GM13976 (cell line): Measurements from ENCODE around the gene JAKMIP2.

Experiments
- DNase-seq: peaks from one replicate; pipeline ENCODE4 v3.0.0; 2012; ENCODE audit warnings: low spot score
- in situ Hi-C: fragments of 300-500 bp; cut with MboI; formaldehyde crosslinking; loops from one replicate; pipeline ENCODE4 v1.12.0; 2022; ENCODE audit warnings: low sequenced_read_pairs, mixed read lengths, inconsistent platforms; ENCODE audit not compliant: unreplicated experiment
- TF ChIP-seq, protein P1 (sequence below): IDR thresholded peaks from 2 replicates; pipeline ENCODE4 v1.5.1; 2012; ENCODE audit warnings: borderline replicate concordance, mild to moderate bottlenecking; ENCODE audit not compliant: insufficient read depth; ENCODE audit errors: extremely low read depth, missing control alignments, control extremely low read depth

JAKMIP2 gene

GRCh38 chr5:147821766-147822165 is 39.2 kb upstream of the JAKMIP2 start:
- DNase-seq, result no peak
- TF ChIP-seq, protein P1, sequence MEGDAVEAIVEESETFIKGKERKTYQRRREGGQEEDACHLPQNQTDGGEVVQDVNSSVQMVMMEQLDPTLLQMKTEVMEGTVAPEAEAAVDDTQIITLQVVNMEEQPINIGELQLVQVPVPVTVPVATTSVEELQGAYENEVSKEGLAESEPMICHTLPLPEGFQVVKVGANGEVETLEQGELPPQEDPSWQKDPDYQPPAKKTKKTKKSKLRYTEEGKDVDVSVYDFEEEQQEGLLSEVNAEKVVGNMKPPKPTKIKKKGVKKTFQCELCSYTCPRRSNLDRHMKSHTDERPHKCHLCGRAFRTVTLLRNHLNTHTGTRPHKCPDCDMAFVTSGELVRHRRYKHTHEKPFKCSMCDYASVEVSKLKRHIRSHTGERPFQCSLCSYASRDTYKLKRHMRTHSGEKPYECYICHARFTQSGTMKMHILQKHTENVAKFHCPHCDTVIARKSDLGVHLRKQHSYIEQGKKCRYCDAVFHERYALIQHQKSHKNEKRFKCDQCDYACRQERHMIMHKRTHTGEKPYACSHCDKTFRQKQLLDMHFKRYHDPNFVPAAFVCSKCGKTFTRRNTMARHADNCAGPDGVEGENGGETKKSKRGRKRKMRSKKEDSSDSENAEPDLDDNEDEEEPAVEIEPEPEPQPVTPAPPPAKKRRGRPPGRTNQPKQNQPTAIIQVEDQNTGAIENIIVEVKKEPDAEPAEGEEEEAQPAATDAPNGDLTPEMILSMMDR, result no peak
- in situ Hi-C loops, result loop anchor here (10.0 kb wide), 1 partner anchor 197 kb away; no protein-coding TSS in a partner anchor

- in situ Hi-C loops, result no loop called here
- no peak for DNase-seq
- TF ChIP-seq, protein P1, result no peak
These were observed 36.8 kb upstream of the JAKMIP2 start for GRCh38 chr5:147819261-147819770.

DNA sequence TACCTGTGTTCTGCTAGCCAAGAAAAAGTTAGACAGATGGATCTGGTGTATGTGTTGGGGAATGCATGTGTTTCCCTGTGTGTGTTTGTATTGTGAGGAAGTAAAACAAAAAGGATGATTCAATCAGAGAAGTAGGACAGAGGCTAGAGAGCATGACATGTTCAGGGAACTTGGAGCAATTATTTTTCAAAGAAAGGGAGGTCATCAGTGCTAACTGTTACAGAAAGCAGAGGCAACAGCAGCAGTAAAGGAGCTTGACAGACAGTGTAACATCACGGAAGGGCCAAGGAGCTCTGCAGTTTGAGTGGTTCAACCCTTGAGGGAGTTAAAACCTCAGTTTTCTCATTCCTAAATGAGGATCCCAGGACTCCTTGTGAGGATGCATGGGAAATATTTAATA is 35.8 kb upstream of the JAKMIP2 start:
- in situ Hi-C loops, result no loop called here
- TF ChIP-seq, protein P1, result no peak
- DNase-seq, result no peak

GRCh38 chr5:147813696-147814095 is 31.2 kb upstream of the JAKMIP2 start:
- TF ChIP-seq, protein P1, result no peak
- DNase-seq, result no peak
- in situ Hi-C loops, result no loop called here

DNA sequence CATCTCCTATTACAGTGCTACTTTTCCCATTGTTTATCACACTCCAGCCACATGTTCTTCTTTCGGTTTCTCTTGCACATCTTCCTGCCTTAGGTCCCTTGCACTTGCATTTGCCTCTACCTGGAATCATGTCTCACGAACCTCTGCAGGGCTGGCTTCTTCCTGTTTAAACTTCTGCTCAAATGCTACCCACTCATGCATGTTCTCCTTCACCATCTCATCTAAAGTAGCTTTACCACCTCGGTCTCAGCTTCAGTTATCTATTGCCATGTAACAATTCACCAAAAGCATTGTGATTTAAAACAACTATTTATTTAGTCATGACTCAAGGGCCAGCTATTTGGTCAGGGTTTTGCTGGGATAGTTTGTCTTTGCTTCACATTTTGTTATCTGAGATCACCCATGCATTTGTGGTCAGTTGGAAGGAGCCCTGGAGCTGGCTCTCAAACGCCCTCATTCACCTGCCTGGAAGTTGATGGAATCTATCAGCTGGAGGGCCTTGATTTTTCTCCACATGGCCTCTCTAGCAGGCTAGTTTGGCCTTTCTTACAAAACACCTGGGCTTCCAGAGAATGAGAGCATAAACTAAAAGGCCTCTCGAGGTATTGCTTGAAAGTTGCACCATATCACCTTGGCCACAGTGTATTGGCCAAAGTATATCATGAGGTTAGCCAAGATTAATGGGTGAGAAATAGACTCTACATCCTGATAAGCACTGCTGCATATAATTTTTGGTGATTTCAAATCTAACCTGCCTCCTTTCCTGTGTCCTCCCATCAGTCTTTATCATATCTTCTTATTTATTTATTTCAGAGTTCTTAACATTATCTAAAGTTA is 27.5 kb upstream of the JAKMIP2 start:
- TF ChIP-seq, protein P1, result no peak
- no peak for DNase-seq
- in situ Hi-C loops, result no loop called here

GRCh38 chr5:147805030-147805454 is 22.5 kb upstream of the JAKMIP2 start:
- TF ChIP-seq, protein P1, result no peak
- in situ Hi-C loops, result no loop called here
- DNase-seq, result no peak
